Panc1 (cell line): ENCODE results near the gene LDLRAD4. TPM values are rescaled to one million over a fixed set of nuclear protein-coding genes. Genes with fewer than 3 reads are reported as not detected.

Experiments used
- ATAC-seq: fragments of 200-7000 bp; cut with Tn5 transposase; 2 replicates; pipeline ENCODE4 v1.9.1; 2020; ENCODE audit warnings: mild to moderate bottlenecking, moderate library complexity
- BruUV-seq: library from RNA; stranded (reverse); fragments of 400-500 nt; replicated peaks from 2 replicates; lab custom pipeline; 2021; lab: Mats Ljungman, UMichigan
- CTCF ChIA-PET: fragments of 300-600 bp; sonication (Branson Sonifier 250); formaldehyde crosslinking; loops from one replicate; lab custom pipeline; 2022; ENCODE audit warnings: antibody characterized with exemption; lab: Charles Lee
- POLR2A ChIA-PET: fragments of 300-600 bp; sonication (Branson Sonifier 250); formaldehyde crosslinking; loops from one replicate; lab custom pipeline; 2022; ENCODE audit warnings: antibody characterized with exemption; lab: Charles Lee
- DNase-seq: peaks from one replicate; pipeline ENCODE4 v3.0.0-alpha.2; 2010; ENCODE audit warnings: low read depth, low spot score
- H3K27ac ChIP-seq: 2 replicates; pipeline ENCODE4 v1.5.1; 2011; ENCODE audit warnings: mild to moderate bottlenecking, low read length, inconsistent platforms
- H3K27me3 ChIP-seq: fragments of 200-500 bp; sonication (Bioruptor generic); 2 replicates; pipeline ENCODE4 v1.6.0; 2014; ENCODE audit warnings: low read length, inconsistent platforms; ENCODE audit not compliant: control insufficient read depth, insufficient read depth
- H3K36me3 ChIP-seq: fragments of 200-500 bp; sonication (Bioruptor generic); 2 replicates; pipeline ENCODE4 v1.5.1; 2014; ENCODE audit warnings: inconsistent platforms, mild to moderate bottlenecking, low read length, moderate library complexity; ENCODE audit not compliant: control insufficient read depth, insufficient read depth
- H3K4me1 ChIP-seq: 2 replicates; pipeline ENCODE4 v1.5.1; 2011; ENCODE audit warnings: inconsistent platforms, mild to moderate bottlenecking, low read length, moderate library complexity; ENCODE audit not compliant: control insufficient read depth, insufficient read depth
- H3K4me3 ChIP-seq, 2 experiments: 2 replicates each; pipeline ENCODE4 v1.5.1; 2011 to 2012; ENCODE audit warnings: low read depth in 2 of 2, low read length in 2 of 2, mild to moderate bottlenecking in 2 of 2, inconsistent platforms in 1 of 2, moderate library complexity in 1 of 2
- H3K9me3 ChIP-seq: fragments of 200-500 bp; sonication (Bioruptor generic); 2 replicates; pipeline ENCODE4 v1.5.1; 2014; ENCODE audit warnings: low read depth, mild to moderate bottlenecking, inconsistent platforms, low read length, moderate library complexity; ENCODE audit not compliant: control insufficient read depth, insufficient read depth
- POLR2AphosphoS5 ChIP-seq: IDR thresholded peaks from 2 replicates; pipeline ENCODE4 v1.6.1; 2012; ENCODE audit warnings: mild to moderate bottlenecking, low read depth, low read length, moderate library complexity
- SIN3A ChIP-seq: IDR thresholded peaks from 2 replicates; pipeline ENCODE4 v1.6.1; 2012; ENCODE audit warnings: low read depth, mild to moderate bottlenecking, low read length, moderate library complexity, borderline replicate concordance; ENCODE audit not compliant: insufficient read depth
- TCF7L2 ChIP-seq: IDR thresholded peaks from 2 replicates; pipeline ENCODE4 v1.6.1; 2011; ENCODE audit warnings: mild to moderate bottlenecking, low read depth, low read length, inconsistent platforms
- in situ Hi-C: cut with HindIII; loops from 2 replicates; pipeline ENCODE4 v1.10.0; 2016; ENCODE audit warnings: low sequenced_read_pairs, low pct_unique_long_range_greater_than_20kb
- intact Hi-C: fragments of 100-400 bp; cut with micrococcal nuclease; formaldehyde crosslinking; loops from one replicate; pipeline ENCODE4 v1.10.0; 2022; ENCODE audit not compliant: unreplicated experiment
- total RNA-seq: library from RNA; stranded (reverse); gene quantifications from one replicate; pipeline ENCODE4 v1.2.1, GENCODE V29; 2021; ENCODE audit not compliant: unreplicated experiment
- TF ChIP-seq, protein P1 (sequence below): fragments of 450-650 bp; IDR thresholded peaks from 2 replicates; pipeline ENCODE4 v1.5.1; 2017; ENCODE audit warnings: mild to moderate bottlenecking
- TF ChIP-seq, protein P2 (sequence below), 2 experiments: IDR thresholded peaks; 2 replicates each; pipeline ENCODE4 v1.6.1; 2011 to 2012; ENCODE audit warnings: low read depth in 2 of 2, control low read depth in 1 of 2, low read length in 1 of 2, mild to moderate bottlenecking in 1 of 2, moderate library complexity in 1 of 2; ENCODE audit not compliant: insufficient read depth in 1 of 2

LDLRAD4 gene
- total RNA-seq, 1 experiment from 2014 or later: 0.28 TPM

DNA sequence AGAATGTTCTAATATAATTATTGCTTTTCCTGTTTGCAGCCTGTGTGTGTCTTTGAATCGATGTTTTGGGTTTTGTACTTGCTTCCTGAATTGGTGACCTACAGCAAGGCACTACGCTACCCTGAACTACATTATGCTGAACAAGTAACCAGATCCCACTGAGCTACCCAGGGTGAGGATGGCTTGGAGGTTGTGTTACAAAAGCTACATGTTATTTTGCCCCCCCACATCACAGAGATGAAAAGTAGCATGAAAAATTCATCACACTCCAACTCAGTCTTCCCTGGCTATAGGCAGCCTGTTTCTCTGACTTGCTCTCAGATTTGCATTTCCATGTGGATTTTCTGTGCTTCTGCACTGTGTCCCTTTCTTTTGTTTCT lies 162.1 kb downstream of the LDLRAD4 start:
- Histone ChIP-seq H3K36me3 (no peaks in the 10 kb centered on the region), H3K27ac (no peak overlapping the region), H3K4me1 (no peaks in the 10 kb centered on the region), H3K27me3 (peaks cover 2% of the 10 kb centered on the region; the same call in 1 of the 2 replicates), H3K9me3 (no peaks in the 10 kb centered on the region), H3K4me3 (no peak overlapping the region)
- ChIA-PET CTCF (no interaction called here), POLR2A (no interaction called here)
- intact Hi-C loops: no loop called here
- TF ChIP-seq, protein P1, sequence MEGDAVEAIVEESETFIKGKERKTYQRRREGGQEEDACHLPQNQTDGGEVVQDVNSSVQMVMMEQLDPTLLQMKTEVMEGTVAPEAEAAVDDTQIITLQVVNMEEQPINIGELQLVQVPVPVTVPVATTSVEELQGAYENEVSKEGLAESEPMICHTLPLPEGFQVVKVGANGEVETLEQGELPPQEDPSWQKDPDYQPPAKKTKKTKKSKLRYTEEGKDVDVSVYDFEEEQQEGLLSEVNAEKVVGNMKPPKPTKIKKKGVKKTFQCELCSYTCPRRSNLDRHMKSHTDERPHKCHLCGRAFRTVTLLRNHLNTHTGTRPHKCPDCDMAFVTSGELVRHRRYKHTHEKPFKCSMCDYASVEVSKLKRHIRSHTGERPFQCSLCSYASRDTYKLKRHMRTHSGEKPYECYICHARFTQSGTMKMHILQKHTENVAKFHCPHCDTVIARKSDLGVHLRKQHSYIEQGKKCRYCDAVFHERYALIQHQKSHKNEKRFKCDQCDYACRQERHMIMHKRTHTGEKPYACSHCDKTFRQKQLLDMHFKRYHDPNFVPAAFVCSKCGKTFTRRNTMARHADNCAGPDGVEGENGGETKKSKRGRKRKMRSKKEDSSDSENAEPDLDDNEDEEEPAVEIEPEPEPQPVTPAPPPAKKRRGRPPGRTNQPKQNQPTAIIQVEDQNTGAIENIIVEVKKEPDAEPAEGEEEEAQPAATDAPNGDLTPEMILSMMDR: no peak
- TF ChIP-seq, protein P2, sequence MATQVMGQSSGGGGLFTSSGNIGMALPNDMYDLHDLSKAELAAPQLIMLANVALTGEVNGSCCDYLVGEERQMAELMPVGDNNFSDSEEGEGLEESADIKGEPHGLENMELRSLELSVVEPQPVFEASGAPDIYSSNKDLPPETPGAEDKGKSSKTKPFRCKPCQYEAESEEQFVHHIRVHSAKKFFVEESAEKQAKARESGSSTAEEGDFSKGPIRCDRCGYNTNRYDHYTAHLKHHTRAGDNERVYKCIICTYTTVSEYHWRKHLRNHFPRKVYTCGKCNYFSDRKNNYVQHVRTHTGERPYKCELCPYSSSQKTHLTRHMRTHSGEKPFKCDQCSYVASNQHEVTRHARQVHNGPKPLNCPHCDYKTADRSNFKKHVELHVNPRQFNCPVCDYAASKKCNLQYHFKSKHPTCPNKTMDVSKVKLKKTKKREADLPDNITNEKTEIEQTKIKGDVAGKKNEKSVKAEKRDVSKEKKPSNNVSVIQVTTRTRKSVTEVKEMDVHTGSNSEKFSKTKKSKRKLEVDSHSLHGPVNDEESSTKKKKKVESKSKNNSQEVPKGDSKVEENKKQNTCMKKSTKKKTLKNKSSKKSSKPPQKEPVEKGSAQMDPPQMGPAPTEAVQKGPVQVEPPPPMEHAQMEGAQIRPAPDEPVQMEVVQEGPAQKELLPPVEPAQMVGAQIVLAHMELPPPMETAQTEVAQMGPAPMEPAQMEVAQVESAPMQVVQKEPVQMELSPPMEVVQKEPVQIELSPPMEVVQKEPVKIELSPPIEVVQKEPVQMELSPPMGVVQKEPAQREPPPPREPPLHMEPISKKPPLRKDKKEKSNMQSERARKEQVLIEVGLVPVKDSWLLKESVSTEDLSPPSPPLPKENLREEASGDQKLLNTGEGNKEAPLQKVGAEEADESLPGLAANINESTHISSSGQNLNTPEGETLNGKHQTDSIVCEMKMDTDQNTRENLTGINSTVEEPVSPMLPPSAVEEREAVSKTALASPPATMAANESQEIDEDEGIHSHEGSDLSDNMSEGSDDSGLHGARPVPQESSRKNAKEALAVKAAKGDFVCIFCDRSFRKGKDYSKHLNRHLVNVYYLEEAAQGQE (IDR thresholded peaks at IDR 0.05; ENCODE audit: insufficient read depth in 1 of 2, low read depth in 2 of 2, low read length in 1 of 2): no peak
- TF ChIP-seq TCF7L2 (no peak), POLR2AphosphoS5 (no peak), SIN3A (no peak)
- no peak for ATAC-seq
- in situ Hi-C loops: no loop called here
- no TSS peak for BruUV-seq
- no peak for DNase-seq

DNA sequence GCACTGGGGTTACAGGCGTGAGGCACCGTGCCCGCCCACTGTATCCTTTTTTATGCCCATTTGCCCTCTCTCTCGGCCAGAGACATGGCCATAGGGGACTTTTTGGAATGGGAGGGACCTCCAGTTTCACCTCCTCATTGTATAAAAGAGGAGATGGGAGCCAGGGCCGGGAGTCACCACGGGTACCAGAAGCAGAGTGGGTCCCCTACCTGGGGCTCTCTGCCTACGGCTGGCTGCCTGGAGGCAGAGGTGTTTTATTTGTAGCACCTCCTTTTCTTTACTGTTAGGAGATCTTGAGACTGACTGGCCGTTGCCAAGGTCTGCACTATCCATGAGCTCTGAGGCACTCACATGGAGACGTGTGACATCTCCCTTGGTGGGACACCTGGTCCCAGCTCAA lies 162.8 kb downstream of the LDLRAD4 start:
- H3K27ac ChIP-seq: no peak overlapping the region
- H3K36me3 ChIP-seq: no peaks in the 10 kb centered on the region
- ChIA-PET CTCF (no interaction called here), POLR2A (no interaction called here)
- no peaks in the 10 kb centered on the region for H3K9me3 ChIP-seq
- intact Hi-C loops: no loop called here
- in situ Hi-C loops: no loop called here
- H3K4me3 ChIP-seq: no peak overlapping the region
- no TSS peak for BruUV-seq
- DNase-seq (no peak), ATAC-seq (no peak)
- peaks cover 2% of the 10 kb centered on the region; the same call in 1 of the 2 replicates for H3K27me3 ChIP-seq
- TF ChIP-seq, protein P2 (IDR thresholded peaks at IDR 0.05; ENCODE audit: insufficient read depth in 1 of 2, low read depth in 2 of 2, low read length in 1 of 2): no peak
- TF ChIP-seq TCF7L2: no peak
- no peak for TF ChIP-seq POLR2AphosphoS5
- no peak for TF ChIP-seq SIN3A
- TF ChIP-seq, protein P1: no peak
- no peaks in the 10 kb centered on the region for H3K4me1 ChIP-seq
